NOMO-1 (cell line): ENCODE results near the gene LY6G6C.
A peak's percentile ranks its signal among the peaks of the same experiment; 100 is the strongest.

Source experiments
- DNase-seq, 2 experiments: peaks; one replicate each; lab custom pipeline; 2025; ENCODE audit not compliant: unreplicated experiment in 2 of 2; lab: John Stamatoyannopoulos, UW

LY6G6C gene

DNA sequence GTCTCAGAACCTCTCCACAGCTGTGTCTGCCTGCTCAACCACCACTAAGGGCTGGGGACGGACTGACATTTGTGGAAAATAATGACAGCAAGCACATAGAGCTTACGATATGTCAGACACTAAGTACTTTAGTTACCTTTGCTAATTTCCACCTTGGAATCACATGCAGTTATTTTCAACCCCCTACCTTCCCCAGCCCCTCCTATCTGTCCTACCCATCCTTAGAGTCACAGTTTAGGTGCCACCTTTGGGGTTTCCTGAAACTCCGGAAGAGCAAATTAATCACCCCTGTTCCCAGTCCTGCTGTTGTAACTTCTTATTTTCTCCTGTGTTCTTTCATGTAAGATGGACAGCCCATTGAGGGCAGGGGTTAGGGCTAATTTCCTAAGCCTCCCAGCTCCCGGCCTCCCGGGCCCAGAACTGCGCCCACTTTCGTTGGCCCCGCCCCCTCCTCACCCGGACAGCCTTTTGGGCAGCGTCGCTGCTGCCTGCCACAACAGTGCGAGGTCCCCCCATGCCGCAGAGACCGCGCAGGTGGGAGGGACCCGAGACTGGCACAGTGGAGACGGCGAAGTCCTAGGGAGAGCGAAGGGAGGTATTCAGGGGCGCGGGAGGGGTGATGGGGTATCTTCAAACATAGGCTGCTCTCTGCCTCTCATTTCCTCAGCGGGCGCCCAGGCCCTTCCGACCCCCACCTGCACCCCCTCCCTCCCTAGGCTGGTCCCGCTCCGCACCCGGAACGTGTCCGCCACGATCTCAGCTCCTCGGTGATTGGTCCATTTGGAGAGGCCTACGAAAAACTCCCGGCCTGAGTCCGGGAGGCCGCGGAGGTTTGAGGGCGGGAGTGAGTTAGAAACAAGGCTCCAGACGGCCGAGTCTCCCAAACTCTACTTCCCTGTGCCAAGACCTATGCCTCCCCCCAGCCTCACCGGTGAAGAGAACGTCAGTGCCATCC lies 6.4 kb upstream of the LY6G6C start:
- DNase-seq: peak; percentile 65 to 94

DNA sequence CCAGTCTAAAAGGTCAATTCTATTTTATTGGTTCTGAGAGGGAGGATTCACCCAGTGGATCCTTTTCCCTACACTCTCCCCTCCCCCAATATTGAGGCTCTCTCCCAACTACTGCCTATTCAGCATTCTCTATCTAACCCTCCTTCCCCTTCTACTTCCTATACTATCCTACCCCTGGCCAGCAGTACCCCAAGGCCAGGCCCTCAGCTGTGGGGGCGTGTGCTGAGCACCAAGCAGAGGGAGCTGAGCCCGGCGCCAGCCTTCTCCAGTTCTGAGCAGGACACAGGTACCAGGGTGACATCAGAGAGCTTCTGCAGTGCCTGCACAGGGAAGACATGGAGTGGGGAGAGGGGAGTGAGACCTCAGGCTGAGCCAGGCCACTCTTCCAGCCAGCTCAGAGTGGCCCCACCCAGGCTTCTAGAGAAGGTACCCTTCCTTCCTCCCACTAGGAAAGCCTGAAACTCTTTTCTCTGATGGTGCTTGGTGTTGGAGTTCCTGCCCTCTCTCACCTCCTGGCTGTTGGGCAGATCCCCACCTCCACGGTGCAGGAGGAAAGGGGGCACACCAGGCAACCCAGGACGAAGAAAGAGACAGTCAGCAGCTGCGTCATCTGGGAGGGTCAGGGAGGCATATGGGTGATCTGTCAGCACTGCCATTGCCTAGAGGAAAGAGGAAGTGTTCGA lies 5.6 kb upstream of the LY6G6C start:
- no peak for DNase-seq

DNA sequence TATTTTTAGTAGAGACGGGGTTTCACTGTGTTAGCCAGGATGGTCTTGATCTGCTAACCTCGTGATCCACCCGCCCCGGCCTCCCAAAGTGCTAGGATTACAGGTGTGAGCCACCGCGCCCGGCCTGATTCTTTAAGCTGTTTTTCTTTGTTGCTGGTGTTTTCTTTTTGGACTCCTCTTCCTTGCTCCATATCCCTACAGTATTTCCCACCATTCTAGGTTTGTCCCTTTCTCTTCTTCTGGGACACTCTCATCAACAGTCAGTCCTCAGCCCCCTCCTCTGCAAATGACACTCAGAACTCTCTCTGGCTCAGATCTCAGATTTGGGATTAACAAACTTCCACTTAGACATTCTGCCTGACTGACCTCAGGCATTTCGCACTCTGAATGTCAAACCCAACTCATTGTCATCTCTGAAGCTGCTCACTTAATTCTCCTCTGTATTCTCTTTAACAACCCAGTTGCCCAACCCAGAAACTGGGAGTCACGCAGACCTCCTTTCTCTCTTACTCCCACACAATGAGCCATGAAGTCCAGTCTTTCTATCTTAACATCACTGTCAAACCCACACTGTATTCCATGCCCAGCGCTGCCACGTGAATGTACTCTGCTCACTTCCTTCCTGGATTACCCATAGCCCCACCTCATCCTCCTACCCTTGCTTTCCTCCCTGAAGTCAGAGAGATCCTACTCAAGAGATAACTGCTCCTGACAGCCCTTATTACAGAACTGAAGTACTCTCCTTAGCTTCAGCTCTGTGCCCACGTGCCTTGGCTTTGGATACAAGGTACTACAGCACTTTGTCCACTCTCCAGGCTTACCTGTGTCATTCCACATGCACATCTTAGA lies 4.2 kb upstream of the LY6G6C start:
- no peak for DNase-seq

DNA sequence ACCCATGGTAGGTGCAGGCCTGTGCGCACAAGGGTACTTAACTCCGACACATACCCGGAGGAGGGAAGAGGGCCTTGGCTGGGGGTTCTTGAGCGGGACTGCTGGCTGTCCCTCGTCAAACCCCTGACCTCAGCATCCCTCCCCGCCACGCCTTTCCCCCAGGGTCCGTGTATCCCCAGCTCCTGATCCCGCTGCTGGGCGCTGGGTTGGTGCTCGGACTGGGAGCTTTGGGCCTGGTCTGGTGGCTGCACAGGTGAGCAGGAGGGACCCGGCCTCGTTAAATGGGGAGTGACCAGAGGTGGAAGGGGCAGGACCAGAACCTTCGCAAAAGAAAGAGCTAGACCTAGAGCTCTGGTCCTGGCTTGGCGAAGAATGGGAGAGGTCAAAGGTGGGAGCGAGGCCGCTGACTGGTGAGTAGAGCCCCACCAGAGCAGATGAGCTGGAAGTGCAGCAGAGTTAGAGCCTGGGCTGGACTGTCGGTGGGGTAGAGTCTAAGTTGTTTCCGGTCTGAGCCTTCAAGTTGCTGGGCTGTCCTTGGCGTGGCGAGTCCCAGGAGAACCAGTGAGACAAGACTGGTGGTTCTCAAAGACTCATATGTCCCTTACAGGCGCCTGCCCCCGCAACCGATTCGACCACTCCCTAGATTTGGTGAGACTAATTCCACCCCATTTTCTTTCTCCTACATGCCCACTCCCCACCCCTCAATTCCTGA lies 2.6 kb upstream of the LY6G6C start:
- DNase-seq: no peak

DNA sequence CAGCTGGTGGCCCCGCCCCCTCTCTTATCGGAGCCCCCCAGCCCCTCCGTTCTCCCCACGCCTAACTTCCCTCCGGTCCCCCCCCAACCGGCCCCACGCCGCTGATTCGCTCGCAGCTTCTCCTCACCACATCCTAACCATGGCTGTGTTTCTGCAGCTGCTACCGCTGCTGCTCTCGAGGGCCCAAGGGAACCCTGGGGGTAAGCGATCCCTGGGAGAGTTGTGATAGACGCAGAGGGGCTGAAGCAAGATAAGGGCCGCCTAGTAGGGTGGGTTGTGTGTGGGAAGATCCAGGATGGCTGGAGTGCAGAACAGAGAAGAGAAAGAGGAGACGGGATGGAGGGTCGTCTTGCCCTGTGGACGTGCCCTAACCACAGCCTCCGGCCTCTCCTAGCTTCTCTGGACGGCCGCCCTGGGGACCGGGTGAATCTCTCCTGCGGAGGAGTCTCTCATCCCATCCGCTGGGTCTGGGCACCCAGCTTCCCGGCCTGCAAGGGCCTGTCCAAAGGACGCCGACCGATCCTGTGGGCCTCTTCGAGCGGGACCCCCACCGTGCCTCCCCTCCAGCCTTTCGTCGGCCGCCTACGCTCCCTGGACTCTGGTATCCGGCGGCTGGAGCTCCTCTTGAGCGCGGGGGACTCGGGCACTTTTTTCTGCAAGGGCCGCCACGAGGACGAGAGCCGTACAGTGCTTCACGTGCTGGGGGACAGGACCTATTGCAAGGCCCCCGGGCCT lies 1.9 kb upstream of the LY6G6C start, which contains the start of gene MPIG6B:
Gene MPIG6B (plus strand): TSS at position 129 of the 735 bp plus-strand sequence. CDS start 11 bp downstream, at position 140.
- DNase-seq: no peak

DNA sequence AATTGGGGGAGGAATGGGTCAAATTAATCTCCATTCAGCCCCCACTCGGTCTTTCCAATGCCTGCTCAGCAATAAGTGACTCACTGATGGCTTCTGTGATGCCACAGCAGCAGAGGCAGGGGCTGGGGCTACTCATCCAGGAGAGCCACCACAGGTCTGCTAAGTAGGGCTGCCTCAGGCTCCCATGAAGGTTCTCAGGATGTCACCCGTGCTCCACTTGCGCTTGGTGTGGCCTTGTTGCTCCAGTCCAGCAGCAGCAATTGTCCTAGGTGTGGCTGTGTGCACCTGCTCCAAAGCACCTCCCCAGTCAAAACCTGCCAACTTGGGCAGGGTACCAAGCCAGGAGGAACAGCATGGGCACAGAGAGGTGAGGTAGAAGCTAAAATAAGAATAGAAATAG lies 627 bp upstream of the LY6G6C start:
- DNase-seq: no peak

DNA sequence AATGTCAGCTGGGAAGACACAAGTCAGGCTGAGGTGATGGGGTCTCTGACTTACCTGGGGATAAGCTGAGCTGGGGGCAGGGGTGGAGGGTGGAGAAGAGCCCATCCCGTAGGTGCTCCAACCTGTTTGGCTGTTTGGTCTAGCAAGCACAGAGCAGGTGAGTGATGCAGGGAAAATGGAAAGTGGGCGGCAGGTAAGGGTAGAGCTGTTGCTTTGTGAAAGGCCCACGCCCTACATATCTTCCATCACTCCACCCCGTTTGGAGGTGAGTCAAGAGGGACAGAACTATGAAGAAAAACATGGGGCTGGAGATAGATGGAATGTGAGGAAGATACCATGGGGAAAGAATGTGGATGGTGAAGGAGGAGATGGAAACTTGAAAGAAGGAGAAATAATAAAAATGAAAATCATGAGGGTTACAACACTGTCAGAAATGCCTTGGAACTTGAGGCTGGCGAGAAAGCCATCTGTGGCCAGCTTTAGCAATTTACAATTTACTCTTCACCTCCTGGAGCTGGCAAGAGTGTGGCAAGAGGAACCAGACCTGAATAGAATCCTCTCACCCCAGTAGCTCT lies 1.3 kb downstream of the LY6G6C start:
- no peak for DNase-seq

DNA sequence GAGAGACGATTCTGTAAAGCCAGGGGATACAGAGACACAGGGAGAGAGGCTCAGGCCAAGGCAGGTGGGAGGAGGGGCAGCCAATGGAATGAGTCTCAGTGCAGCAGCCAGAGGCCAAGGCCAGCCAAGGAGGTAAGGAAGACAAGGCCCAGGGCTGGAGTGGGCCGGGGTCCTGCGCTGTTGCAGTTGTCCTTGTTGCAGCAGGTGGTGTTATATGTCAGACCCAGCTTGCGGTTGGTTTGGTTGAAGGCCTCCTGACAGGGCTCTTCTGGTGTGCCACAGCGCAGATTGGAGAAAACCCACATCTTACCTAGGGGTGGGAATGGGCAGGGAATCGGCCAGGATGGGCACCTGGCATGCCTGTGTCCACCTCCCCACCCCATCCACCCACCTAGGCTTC lies 2.5 kb downstream of the LY6G6C start:
- DNase-seq: no peak

DNA sequence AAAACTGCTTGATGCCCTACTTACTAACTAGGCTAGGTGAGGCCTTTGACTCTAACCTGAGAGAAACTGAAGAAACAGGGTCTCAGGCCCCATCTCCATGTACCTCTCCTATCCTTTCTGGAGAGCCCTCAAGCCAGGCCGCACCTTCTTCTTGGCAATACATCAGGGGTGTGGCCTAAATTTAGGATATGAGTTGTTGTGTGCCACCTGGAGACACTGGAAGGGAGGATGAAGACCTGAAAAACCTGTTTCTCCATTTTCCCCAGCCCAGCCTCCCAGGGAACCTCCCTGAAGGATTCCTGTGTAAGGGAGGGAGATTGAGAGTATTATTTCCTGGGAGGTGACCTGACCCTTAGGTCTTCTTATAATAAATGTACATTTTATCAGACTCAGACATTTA lies 3.3 kb downstream of the LY6G6C start:
- DNase-seq: no peak

DNA sequence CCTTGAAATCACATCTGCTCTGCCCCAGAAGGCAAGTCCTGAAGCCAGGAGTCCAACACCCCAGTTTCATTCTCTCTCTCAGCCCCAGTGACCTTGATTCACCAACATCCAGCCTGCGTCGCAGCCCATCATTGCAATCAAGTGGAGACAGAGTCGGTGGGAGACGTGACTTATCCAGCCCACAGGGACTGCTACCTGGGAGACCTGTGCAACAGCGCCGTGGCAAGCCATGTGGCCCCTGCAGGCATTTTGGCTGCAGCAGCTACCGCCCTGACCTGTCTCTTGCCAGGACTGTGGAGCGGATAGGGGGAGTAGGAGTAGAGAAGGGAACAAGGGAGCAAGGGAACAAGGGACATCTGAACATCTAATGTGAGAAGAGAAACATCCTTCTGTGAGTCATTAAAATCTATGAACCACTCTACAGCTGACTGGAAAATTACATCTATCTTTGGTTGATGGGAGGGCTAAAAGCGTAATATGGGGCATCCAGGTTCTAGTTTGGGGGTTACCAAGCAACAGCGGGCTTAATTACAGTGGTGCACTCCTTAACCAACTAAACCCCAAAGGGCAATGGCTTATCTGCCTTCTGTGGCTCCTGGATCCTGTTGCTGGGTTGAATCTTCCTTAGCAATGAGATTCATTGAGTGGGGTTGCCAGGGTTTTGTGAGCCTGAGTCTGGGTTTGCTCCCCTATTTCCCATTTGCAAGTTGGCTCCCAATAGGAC lies 3.9 kb downstream of the LY6G6C start:
- no peak for DNase-seq

DNA sequence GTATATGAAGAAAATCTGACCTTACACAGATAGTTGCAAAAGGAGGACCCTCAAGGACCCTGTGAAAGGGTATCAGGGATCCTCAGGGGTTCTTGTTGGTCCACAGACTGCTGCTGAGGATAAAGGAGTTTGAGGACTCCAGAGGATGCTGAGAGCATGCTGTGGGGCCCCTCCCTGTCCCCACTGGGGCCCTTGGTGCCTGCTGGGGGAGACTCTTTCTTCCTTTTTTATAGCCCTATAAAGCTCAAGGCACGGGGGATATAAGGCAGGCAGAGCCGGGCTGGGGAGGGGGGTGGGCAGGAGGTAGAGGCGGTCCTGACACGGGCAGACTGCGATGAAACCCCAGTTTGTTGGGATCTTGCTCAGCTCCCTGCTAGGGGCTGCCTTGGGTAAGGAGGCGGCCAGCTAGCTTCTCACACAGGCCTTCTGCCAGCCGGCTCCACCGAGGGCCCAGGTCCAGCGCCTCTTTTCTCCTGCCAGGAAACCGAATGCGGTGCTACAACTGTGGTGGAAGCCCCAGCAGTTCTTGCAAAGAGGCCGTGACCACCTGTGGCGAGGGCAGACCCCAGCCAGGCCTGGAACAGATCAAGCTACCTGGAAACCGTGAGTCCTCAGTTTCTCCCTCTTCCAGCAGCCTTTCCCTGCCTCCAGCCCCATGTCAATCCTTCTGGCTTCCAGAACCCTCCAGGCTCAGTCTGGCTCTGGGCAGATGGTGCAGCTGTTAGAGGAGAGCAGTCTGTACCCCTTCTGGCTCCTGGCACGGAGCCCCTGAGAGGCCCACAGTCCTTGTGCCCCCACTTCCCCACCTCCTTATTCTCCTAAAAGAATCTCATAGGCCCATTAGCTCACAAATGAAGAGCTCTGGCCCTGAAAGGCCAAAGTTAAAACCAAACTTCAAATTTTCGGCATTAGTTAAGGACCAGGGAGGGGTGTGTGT lies 6.3 kb downstream of the LY6G6C start, which contains the start of gene LY6G6D:
Gene LY6G6D (plus strand): TSS at position 327 of the 937 bp plus-strand sequence. CDS start 8 bp downstream, at position 335.
- no peak for DNase-seq

DNA sequence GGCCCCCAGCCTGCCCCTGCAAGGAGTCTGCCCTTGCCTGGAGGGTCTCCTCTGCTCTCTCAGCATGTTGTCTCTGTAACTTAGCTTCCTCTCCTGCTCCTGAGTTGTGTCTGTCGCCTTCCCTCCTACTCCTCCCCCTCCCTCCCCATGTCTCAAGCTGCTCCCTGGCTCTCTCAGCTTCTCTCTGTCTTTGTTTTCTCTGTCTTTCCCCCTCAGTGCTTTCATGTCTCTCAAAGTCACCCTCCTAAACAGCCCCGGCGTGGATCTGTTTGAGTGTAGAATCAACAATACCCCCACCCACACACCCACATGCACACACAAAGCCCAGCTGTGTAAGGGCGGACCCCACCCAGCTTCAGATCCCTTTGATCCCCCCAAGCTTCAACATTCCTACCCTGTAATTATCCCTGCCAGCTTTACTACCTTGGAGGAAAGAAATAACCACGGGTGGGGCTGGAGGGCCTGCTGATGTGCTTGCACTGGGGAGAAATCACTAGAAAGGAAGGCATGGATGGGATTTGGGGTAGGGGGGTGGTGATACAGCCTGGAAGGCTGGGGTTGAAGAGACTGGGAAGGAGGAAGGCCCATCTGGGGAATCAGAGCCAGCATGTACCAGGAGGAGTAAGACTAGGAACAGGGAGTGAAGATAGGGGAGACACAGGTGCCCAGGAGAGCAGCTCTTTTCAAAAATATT lies 7.4 kb downstream of the LY6G6C start:
- no peak for DNase-seq

DNA sequence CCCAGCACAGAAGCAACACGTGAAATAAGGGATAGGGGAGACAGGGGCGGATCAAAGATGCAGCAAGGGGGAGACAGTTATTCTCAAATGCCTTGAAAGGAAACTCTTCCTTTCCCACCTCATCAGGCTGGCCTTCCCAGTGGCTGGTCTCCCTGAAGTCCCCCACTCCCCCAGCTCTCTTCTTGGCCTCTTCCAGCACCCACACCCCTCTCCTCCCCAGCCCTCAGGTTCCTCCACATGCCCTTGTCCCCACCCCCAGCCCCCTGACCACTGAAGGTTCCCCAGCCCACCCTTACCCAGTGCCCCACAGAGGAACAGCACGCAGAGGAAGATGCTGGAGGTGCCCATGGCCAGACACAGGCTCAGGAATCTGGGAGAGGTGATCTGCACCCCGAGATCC lies 8.1 kb downstream of the LY6G6C start:
- DNase-seq: no peak

DNA sequence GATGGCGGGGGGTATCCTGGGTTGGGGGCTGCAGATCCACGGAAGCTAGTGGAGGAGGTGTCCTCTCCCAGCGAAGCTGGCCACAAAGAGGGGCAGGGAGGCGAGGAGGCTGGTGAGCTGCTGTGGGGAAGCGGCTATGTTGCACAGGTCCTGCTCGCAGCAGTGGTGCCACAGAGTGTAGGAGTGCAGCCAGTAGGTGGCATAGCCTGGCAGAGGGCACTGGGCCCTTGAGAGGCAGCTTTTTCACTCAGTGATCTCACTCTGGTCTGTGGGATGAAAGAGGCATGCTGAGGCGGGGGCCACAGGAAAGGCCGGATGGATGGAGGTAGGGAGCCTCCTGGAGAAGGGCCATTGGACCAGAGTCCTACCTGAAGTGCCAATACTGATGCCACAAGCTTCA lies 9.2 kb downstream of the LY6G6C start:
- no peak for DNase-seq

DNA sequence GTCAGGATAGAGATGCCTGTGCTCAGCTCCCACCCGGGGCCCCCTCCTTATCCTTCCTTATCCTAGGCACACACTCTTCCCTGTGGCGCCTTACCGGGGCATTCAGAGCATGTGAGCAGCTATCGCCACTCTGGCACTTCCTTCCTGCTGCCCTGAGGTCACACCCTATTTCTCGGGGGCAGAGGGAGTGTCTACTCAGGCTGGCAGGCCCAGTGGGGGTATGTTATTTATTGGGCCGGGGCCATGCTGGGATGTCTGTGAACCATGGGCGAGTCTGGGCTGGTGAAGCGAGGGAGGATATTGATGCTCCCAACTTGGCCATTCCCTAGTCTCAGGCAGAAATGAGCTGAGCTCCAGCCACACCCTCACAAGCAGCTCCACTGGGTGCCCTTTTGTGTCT lies 10.3 kb downstream of the LY6G6C start:
- peak; percentile 16 to 24 for DNase-seq

DNA sequence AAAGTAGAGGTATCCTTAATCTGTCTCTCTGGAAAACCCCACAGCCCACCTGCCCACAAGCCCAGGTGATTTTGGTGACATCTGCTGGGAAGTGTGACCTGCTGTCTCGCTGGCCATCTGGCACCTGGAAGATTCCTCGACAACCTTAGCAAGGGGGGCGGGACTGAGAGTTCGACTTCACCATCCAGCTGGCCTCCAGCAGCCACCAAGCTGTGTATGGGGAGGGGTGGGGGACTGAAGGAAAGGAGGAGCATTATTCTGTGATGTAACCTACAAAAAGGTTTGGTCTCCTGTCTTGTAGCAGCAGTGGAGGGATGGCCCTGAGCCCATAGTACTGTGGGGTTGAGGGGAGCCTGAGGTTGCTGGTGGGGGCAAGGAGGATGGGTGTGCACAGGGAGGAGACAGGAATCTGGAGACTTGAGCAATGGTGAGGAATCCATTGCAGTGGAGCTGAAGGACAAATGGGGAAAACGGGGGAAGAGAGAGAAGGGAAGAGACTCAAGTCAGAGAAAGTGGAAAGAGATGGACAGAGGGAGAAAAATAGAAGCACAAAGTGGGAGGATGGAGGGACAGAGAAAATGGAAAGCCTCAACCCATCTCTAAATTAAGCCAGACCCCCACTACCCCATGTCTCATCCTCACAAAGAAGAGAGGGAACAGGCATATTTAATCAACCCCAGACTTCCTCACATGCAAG lies 10.9 kb downstream of the LY6G6C start:
- no peak for DNase-seq
